HEK293 (cell line): ENCODE measurements around the gene KCTD18.

Experiments
- GLIS2 ChIP-seq: fragments of 450-650 bp; formaldehyde crosslinking; IDR thresholded peaks from 2 replicates; pipeline ENCODE4 v1.5.1; 2016; ENCODE audit warnings: missing biosample characterization, missing genetic modification characterization
- HOXC10 ChIP-seq: sonication (generic); formaldehyde crosslinking; IDR thresholded peaks from 2 replicates; pipeline ENCODE4 v1.8.1; 2023; ENCODE audit warnings: mild to moderate bottlenecking, missing genetic modification reagents
- INSM2 ChIP-seq: fragments of 450-650 bp; formaldehyde crosslinking; IDR thresholded peaks from 2 replicates; pipeline ENCODE4 v1.5.1; 2016; ENCODE audit warnings: missing biosample characterization, missing genetic modification characterization
- KLF9 ChIP-seq: fragments of 450-650 bp; formaldehyde crosslinking; IDR thresholded peaks from 2 replicates; pipeline ENCODE4 v1.5.1; 2016; ENCODE audit warnings: missing biosample characterization, missing genetic modification characterization, low read depth
- PRDM2 ChIP-seq: fragments of 450-650 bp; formaldehyde crosslinking; IDR thresholded peaks from 2 replicates; pipeline ENCODE4 v1.5.1; 2016; ENCODE audit warnings: missing biosample characterization, missing genetic modification characterization, borderline replicate concordance
- PRDM6 ChIP-seq: fragments of 450-650 bp; formaldehyde crosslinking; IDR thresholded peaks from 2 replicates; pipeline ENCODE4 v1.5.1; 2017; ENCODE audit warnings: missing biosample characterization, missing genetic modification characterization
- RBAK ChIP-seq: fragments of 450-650 bp; formaldehyde crosslinking; IDR thresholded peaks from 2 replicates; pipeline ENCODE4 v1.5.1; 2016; ENCODE audit warnings: missing biosample characterization, missing genetic modification characterization
- REPIN1 ChIP-seq: fragments of 450-650 bp; formaldehyde crosslinking; IDR thresholded peaks from 2 replicates; pipeline ENCODE4 v1.5.1; 2017; ENCODE audit warnings: missing biosample characterization, missing genetic modification characterization, low read depth
- WT1 ChIP-seq: fragments of 450-650 bp; formaldehyde crosslinking; IDR thresholded peaks from 2 replicates; pipeline ENCODE4 v1.5.1; 2016; ENCODE audit warnings: missing biosample characterization, missing genetic modification characterization
- ZBTB1 ChIP-seq: fragments of 450-650 bp; formaldehyde crosslinking; IDR thresholded peaks from 2 replicates; pipeline ENCODE4 v1.5.1; 2016; ENCODE audit warnings: missing biosample characterization, missing genetic modification characterization
- ZBTB20 ChIP-seq: fragments of 450-650 bp; formaldehyde crosslinking; IDR thresholded peaks from 2 replicates; pipeline ENCODE4 v1.5.1; 2016; ENCODE audit warnings: missing biosample characterization, missing genetic modification characterization
- ZNF121 ChIP-seq: fragments of 450-650 bp; formaldehyde crosslinking; IDR thresholded peaks from 2 replicates; pipeline ENCODE4 v1.5.1; 2016; ENCODE audit warnings: missing biosample characterization, missing genetic modification characterization
- ZNF169 ChIP-seq: fragments of 450-650 bp; formaldehyde crosslinking; IDR thresholded peaks from 2 replicates; pipeline ENCODE4 v1.5.1; 2016; ENCODE audit warnings: missing biosample characterization, missing genetic modification characterization
- ZNF174 ChIP-seq: fragments of 450-650 bp; formaldehyde crosslinking; IDR thresholded peaks from 2 replicates; pipeline ENCODE4 v1.5.0; 2017; ENCODE audit warnings: missing biosample characterization, mild to moderate bottlenecking, missing genetic modification characterization
- ZNF175 ChIP-seq: fragments of 450-650 bp; formaldehyde crosslinking; IDR thresholded peaks from 2 replicates; pipeline ENCODE4 v1.5.1; 2016; ENCODE audit warnings: missing biosample characterization, missing genetic modification characterization
- ZNF311 ChIP-seq: fragments of 450-650 bp; formaldehyde crosslinking; IDR thresholded peaks from 2 replicates; pipeline ENCODE4 v1.5.1; 2017; ENCODE audit warnings: missing biosample characterization, missing genetic modification characterization, borderline replicate concordance
- ZNF354C ChIP-seq: fragments of 450-650 bp; formaldehyde crosslinking; IDR thresholded peaks from 2 replicates; pipeline ENCODE4 v1.5.1; 2016; ENCODE audit warnings: missing biosample characterization, missing genetic modification characterization, low read depth, borderline replicate concordance
- ZNF416 ChIP-seq: fragments of 450-650 bp; formaldehyde crosslinking; IDR thresholded peaks from 2 replicates; pipeline ENCODE4 v1.5.1; 2016; ENCODE audit warnings: missing biosample characterization, missing genetic modification characterization
- ZNF488 ChIP-seq: fragments of 450-650 bp; formaldehyde crosslinking; IDR thresholded peaks from 2 replicates; pipeline ENCODE4 v1.5.1; 2016; ENCODE audit warnings: missing biosample characterization, missing genetic modification characterization
- ZNF548 ChIP-seq: fragments of 450-650 bp; formaldehyde crosslinking; IDR thresholded peaks from 2 replicates; pipeline ENCODE4 v1.5.1; 2016; ENCODE audit warnings: missing biosample characterization, missing genetic modification characterization
- ZNF561 ChIP-seq: fragments of 450-650 bp; IDR thresholded peaks from 2 replicates; pipeline ENCODE4 v1.5.1; 2018; ENCODE audit warnings: missing biosample characterization, missing genetic modification characterization, borderline replicate concordance
- ZNF654 ChIP-seq: fragments of 450-650 bp; formaldehyde crosslinking; IDR thresholded peaks from 2 replicates; pipeline ENCODE4 v1.5.1; 2016; ENCODE audit warnings: low read depth, missing biosample characterization, missing genetic modification characterization
- ZNF704 ChIP-seq: fragments of 450-650 bp; formaldehyde crosslinking; IDR thresholded peaks from 2 replicates; pipeline ENCODE4 v1.5.1; 2016; ENCODE audit warnings: missing biosample characterization, missing genetic modification characterization
- ZNF777 ChIP-seq: fragments of 450-650 bp; formaldehyde crosslinking; IDR thresholded peaks from 2 replicates; pipeline ENCODE4 v1.5.1; 2017; ENCODE audit warnings: missing biosample characterization, missing genetic modification characterization, borderline replicate concordance
- ZSCAN23 ChIP-seq: fragments of 450-650 bp; formaldehyde crosslinking; IDR thresholded peaks from 2 replicates; pipeline ENCODE4 v1.5.1; 2016; ENCODE audit warnings: missing biosample characterization, missing genetic modification characterization
- TF ChIP-seq, protein P1 (sequence below): fragments of 450-650 bp; formaldehyde crosslinking; IDR thresholded peaks from 2 replicates; pipeline ENCODE4 v1.5.1; 2016; ENCODE audit warnings: missing biosample characterization, missing genetic modification characterization

The KCTD18 gene

GRCh38 chr2:200525882-200526651 lies 16.2 kb upstream of the KCTD18 start, which contains the start of gene SGO2 (continued):
- TF ChIP-seq ZNF704 (tag by site-specific recombination) (no peak), ZNF121 (no peak), ZNF561 (tag by site-specific recombination) (no peak), ZNF488 (tag by site-specific recombination) (no peak), GLIS2 (tag by site-specific recombination) (peak; percentile 93), PRDM6 (tag by site-specific recombination) (no peak), WT1 (tag by site-specific recombination) (no peak), ZNF654 (tag by site-specific recombination) (no peak), KLF9 (tag by site-specific recombination) (peak; percentile 98), ZNF777 (tag by site-specific recombination) (no peak; the same call in 1 of the 2 replicates), PRDM2 (tag by site-specific recombination) (no peak), ZNF175 (tag by site-specific recombination) (no peak), ZNF416 (tag by site-specific recombination) (no peak), ZBTB1 (tag by site-specific recombination) (no peak), ZNF548 (tag by site-specific recombination) (no peak), ZNF169 (tag by site-specific recombination) (no peak), INSM2 (tag by site-specific recombination) (no peak), ZNF311 (no peak), HOXC10 (CRISPR knock-in tag) (no peak), ZSCAN23 (tag by site-specific recombination) (no peak), ZBTB20 (0 out of 2 replicates have a peak, but pooled peaks have one; percentile 17), ZNF354C (tag by site-specific recombination) (no peak), ZNF174 (no peak), RBAK (tag by site-specific recombination) (no peak), REPIN1 (no peak)
- TF ChIP-seq, protein P1, sequence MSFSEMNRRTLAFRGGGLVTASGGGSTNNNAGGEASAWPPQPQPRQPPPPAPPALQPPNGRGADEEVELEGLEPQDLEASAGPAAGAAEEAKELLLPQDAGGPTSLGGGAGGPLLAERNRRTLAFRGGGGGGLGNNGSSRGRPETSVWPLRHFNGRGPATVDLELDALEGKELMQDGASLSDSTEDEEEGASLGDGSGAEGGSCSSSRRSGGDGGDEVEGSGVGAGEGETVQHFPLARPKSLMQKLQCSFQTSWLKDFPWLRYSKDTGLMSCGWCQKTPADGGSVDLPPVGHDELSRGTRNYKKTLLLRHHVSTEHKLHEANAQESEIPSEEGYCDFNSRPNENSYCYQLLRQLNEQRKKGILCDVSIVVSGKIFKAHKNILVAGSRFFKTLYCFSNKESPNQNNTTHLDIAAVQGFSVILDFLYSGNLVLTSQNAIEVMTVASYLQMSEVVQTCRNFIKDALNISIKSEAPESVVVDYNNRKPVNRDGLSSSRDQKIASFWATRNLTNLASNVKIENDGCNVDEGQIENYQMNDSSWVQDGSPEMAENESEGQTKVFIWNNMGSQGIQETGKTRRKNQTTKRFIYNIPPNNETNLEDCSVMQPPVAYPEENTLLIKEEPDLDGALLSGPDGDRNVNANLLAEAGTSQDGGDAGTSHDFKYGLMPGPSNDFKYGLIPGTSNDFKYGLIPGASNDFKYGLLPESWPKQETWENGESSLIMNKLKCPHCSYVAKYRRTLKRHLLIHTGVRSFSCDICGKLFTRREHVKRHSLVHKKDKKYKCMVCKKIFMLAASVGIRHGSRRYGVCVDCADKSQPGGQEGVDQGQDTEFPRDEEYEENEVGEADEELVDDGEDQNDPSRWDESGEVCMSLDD (tag by site-specific recombination): no peak
